Islet precursor cell (in vitro differentiated cells): ENCODE results near the gene LEPR.
"Not testable (repeated sequence)": the region's sequence is repeated elsewhere in the genome, so short reads cannot be mapped to it uniquely, and the experiment has no call there.

ENCODE experiments used
- DNase-seq: peaks from one replicate; pipeline ENCODE4 v3.0.0-alpha.2; 2018

The LEPR gene

GRCh38 chr1:65420590-65421350, at the start of gene LEPR, which contains the start of gene LEPROT:
Gene LEPR, plus strand, starts transcription at chr1:65420668. Its CDS starts 144,898 bp downstream, at chr1:65565566.
Gene LEPROT, plus strand, starts transcription at chr1:65420668. Its CDS starts 57 bp downstream, at chr1:65420725.
- DNase-seq, result no peak

GRCh38 chr1:65371544-65371943, 48.9 kb upstream of the LEPR start:
- no peak for DNase-seq

GRCh38 chr1:65372557-65372956, 47.9 kb upstream of the LEPR start:
- no peak for DNase-seq

GRCh38 chr1:65377496-65378246, 42.8 kb upstream of the LEPR start:
- no peak for DNase-seq

DNA sequence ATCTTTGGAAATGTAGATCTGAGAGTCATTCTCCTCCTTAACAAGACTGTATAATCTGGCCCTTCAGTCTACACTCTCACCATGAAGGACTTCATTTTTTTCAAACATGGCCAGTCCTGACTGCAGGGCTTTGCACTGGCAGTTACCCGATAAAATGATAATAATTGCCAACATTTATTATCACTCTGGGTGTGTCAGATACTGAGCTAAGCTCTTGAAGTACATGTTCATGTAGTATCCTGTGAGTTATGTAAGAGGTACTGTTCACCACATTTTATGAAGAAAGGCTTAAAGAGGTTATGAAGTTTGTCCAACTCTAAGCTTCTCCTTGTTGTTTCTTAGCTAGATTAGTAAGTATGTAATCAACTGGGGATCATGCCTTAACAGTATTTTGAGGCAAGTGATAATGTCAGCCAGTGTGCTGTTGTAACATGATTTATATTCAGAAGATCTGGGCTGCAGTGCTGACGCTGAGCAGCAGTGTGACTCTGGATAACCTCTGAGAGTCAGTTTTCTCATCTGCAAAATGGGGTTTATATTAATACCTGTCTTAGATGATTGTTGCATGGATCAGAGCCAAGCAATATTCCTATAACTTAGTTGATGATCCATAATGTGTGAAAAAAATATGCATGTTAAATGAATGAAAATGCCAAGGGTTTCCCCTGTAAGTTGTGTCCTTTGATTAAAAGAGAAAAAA, 42.1 kb upstream of the LEPR start:
- DNase-seq, result no peak

- not testable (repeated sequence) for DNase-seq
Observed at GRCh38 chr1:65384426-65384825, 36.0 kb upstream of the LEPR start.

- no peak for DNase-seq
Observed at GRCh38 chr1:65386439-65386838, 34.0 kb upstream of the LEPR start.

DNA sequence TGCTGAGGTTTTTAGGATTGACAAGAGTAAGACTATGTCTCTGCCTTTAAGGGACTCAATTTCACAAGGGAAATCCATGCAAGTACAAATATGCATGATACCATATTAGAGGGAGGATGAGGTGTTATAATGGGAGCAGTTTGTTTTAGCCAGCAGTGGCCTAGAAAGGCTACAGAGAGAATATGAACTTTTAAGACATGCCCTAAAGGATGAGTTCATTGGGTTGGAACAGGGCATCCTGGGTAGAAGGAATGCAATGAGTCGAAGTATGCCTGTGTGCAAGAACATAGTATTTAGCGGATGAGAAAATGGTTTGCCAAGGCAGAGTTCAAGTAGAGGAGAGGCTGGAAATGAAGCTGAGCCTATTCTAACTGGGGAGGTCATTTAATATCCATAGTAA, 32.6 kb upstream of the LEPR start:
- no peak for DNase-seq

- no peak for DNase-seq
Observed at GRCh38 chr1:65388908-65389695, 31.4 kb upstream of the LEPR start.

DNA sequence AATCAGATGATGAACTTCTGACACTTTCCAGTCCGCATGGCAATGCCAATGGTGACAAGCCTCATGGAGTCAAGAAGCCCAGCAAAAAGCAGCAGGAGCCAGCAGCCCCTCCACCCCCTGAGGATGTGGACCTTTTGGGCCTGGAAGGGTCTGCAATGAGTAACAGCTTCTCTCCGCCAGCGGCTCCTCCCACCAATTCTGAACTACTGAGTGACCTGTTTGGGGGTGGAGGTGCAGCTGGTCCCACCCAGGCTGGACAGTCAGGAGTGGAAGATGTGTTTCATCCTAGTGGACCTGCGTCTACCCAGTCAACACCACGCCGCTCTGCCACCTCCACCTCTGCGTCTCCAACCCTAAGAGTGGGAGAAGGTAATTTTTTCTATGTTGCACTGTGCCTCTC, 28.0 kb upstream of the LEPR start:
- no peak for DNase-seq

DNA sequence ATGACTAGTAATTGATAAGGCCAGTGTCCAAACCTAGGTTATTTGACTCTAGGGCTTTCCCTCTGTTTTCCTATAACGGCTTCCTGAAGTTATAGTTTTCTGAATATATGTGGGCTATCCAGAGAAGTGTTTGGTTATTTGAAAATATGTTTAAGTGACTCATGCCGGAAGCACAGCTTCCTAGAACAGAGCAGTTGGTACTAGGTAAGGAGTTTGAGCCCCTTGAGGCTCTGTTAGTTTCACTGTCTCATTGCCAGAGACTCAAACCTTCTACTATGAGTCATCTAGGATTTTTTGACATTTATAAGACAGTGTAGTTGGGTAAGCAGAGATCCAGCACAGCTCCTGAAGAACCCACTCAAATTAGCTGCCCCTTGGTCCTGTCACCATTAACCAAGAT, 27.1 kb upstream of the LEPR start:
- no peak for DNase-seq

DNA sequence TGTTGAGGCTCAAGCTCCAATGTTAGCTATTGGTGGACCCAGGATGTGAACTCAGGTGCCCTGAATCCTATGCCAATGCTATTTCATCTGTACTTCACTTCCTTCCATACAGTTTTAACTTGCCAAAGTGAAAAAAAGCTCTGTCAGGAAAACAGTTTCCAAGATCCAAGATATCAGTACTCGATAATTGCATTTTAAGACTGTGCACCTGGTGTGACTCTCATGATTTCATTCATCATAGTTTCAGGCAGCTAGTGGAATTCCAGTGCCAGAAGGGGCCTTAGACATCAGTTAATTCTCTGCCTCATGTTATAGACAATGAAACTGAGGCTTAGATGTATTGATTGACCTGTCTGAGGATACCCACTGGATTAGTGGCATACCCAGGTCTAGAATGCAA, 26.5 kb upstream of the LEPR start:
- no peak for DNase-seq

GRCh38 chr1:65395887-65396612, 24.4 kb upstream of the LEPR start:
- peak; percentile 66 for DNase-seq

DNA sequence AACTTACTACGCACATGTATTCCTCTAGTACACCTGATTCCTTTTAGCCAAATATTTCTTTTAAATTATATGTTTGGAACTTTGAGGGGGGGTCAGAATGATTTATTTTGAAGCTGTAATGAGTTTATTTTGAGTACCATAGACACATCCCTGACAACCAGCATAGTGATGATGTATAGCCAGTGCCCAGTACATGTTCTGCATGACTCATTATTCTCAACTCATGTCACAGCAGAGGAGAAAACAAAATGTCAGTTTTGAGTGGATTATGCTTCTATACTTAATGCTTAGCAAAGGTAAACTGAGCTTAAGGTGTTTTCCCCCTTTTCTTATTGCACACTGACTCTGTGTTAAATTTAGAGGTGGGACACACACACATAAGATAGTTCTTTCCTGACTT, 22.4 kb upstream of the LEPR start:
- no peak for DNase-seq

- no peak for DNase-seq
Observed at GRCh38 chr1:65399003-65399402, 21.5 kb upstream of the LEPR start.

DNA sequence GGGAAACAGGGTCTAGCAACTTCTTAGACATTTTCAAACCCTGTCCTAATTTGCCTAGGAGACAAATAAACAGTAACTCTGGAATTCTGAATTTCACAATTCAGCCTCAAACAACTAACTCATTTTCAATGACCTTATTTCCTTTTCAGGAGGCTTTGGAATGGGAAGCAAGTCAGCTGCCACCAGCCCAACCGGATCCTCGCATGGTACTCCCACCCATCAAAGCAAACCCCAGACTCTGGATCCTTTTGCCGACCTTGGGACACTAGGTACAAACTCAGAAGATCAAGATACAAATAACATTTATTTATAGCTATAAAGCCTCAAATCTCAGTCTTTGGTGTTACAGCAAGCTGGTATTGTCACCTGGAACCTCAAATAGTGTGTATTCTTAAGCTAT, 18.9 kb upstream of the LEPR start:
- no peak for DNase-seq

GRCh38 chr1:65404941-65405340, 15.5 kb upstream of the LEPR start:
- no peak for DNase-seq

DNA sequence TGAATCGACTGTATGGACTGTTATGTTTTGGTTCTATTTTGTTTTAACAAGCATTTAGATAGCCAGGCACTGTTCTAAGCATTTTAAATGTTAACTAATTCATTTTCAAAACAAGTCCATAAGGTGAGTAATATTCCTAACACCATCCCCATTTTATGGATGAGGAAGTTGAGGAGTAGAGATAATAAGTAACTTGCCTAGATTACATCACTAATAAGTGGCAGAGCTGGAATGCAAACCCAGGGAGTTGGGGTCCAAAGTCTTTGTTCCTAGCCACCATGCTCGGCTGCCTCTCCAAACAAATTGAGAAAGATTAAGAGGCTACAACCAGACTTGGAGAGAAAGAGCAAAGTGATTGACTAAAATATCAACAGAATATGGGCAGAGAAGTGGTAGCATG, 12.6 kb upstream of the LEPR start:
- no peak for DNase-seq

- DNase-seq, result no peak
Observed at GRCh38 chr1:65409314-65409713, 11.2 kb upstream of the LEPR start.

GRCh38 chr1:65409816-65410326, 10.6 kb upstream of the LEPR start:
- DNase-seq, result no peak

- no peak for DNase-seq
Observed at GRCh38 chr1:65412256-65412983, 8.0 kb upstream of the LEPR start.
